Dermis microvascular lymphatic vessel endothelial cell (primary cell): Measurements from ENCODE around the gene HTRA1. TPM values are rescaled to one million over a fixed set of nuclear protein-coding genes. Genes with fewer than 3 reads are reported as not detected.

Experiments used
- DNase-seq, 2 donors: peaks; one replicate each; pipeline versions ENCODE4 v3.0.0 to v3.0.0-alpha.2; 2010; ENCODE audit warnings: low read depth in 2 of 2
- total RNA-seq: library from RNA; depleted of rRNA; stranded (reverse); fragments of >200 nt; gene quantifications from 2 replicates; pipeline ENCODE4 v1.2.1, GENCODE V29; 2014

HTRA1 gene
- total RNA-seq, 1 donor from 2014 or later = 60.7 TPM

- DNase-seq = peak in 1 of 2 donors; percentile 18
Observed at GRCh38 chr10:122551450-122551849, 90.1 kb downstream of the HTRA1 start.

- DNase-seq = no peak
Observed at GRCh38 chr10:122553341-122553740, 92.0 kb downstream of the HTRA1 start.

GRCh38 chr10:122554131-122555036, 93.0 kb downstream of the HTRA1 start:
- no peak for DNase-seq

GRCh38 chr10:122555442-122555841, 94.1 kb downstream of the HTRA1 start:
- DNase-seq = no peak

GRCh38 chr10:122557516-122557915, 96.2 kb downstream of the HTRA1 start:
- DNase-seq = no peak

- DNase-seq = no peak
Observed at GRCh38 chr10:122558452-122558851, 97.1 kb downstream of the HTRA1 start.

GRCh38 chr10:122559228-122559627, 97.9 kb downstream of the HTRA1 start:
- no peak for DNase-seq

GRCh38 chr10:122560279-122560804, 99.0 kb downstream of the HTRA1 start, which contains the start of gene DMBT1:
DMBT1 (plus strand) TSS chr10:122560754; CDS start chr10:122560771, 17 bp downstream.
- no peak for DNase-seq

- no peak for DNase-seq
Observed at GRCh38 chr10:122561212-122561611, 99.9 kb downstream of the HTRA1 start.

- DNase-seq = no peak
Observed at GRCh38 chr10:122561792-122562191, 100.4 kb downstream of the HTRA1 start.

Other genes with a start within 250 kb of the HTRA1 start
- under 0.01 TPM in 1 of 2 replicates, not detected in the other for gene BTBD16, start 190.3 kb upstream of the HTRA1 start, total RNA-seq
- 21.7 and 25.9 TPM in 2 replicates for gene PLEKHA1, start 86.8 kb upstream of the HTRA1 start, total RNA-seq
- gene ARMS2, start 6.9 kb upstream of the HTRA1 start, total RNA-seq = not detected in 2 replicates
- gene DMBT1, start 99.2 kb downstream of the HTRA1 start, total RNA-seq = not detected in 2 replicates
- gene C10orf120, start 238.3 kb downstream of the HTRA1 start, total RNA-seq = not detected in 2 replicates